K562 (cell line): ENCODE data around the gene ZNF548. TPM values are rescaled to one million over a fixed set of nuclear protein-coding genes. Genes with fewer than 3 reads are reported as not detected.
A peak's percentile ranks its signal among the peaks of the same experiment; 100 is the strongest.

ENCODE experiments used
- ATF7 ChIP-seq: fragments of 450-650 bp; IDR thresholded peaks from 2 replicates; pipeline ENCODE4 v1.7.1; 2014; ENCODE audit warnings: mild to moderate bottlenecking, moderate library complexity
- CBFA2T3 ChIP-seq: fragments of 450-650 bp; IDR thresholded peaks from 2 replicates; pipeline ENCODE4 v1.6.1; 2017
- GABPB2 ChIP-seq: fragments of 250-450 bp; sonication (Bioruptor Pico); conservative IDR thresholded peaks from 2 replicates; pipeline ENCODE4 v1.5.1; 2021; ENCODE audit warnings: mild to moderate bottlenecking
- KLF10 ChIP-seq: fragments of 250-450 bp; sonication (Bioruptor Pico); IDR thresholded peaks from 2 replicates; pipeline ENCODE4 v1.6.1; 2021; ENCODE audit warnings: matching md5 sums
- KLF6 ChIP-seq: fragments of 250-450 bp; sonication (Bioruptor Pico); IDR thresholded peaks from 2 replicates; pipeline ENCODE4 v1.4.0; 2020; ENCODE audit warnings: mild to moderate bottlenecking, moderate library complexity, borderline replicate concordance
- MCM2 ChIP-seq: fragments of 450-650 bp; IDR thresholded peaks from 2 replicates; pipeline ENCODE4 v1.6.1; 2017; ENCODE audit warnings: low read depth, mild to moderate bottlenecking
- MTA1 ChIP-seq: fragments of 450-650 bp; IDR thresholded peaks from 2 replicates; pipeline ENCODE4 v1.6.1; 2017; ENCODE audit warnings: borderline replicate concordance
- NFIX ChIP-seq: fragments of 250-450 bp; sonication (Bioruptor Pico); IDR thresholded peaks from 2 replicates; pipeline ENCODE4 v1.4.0; 2020; ENCODE audit warnings: low read depth, mild to moderate bottlenecking, moderate library complexity
- NUFIP1 ChIP-seq: fragments of 450-650 bp; IDR thresholded peaks from 2 replicates; pipeline ENCODE4 v1.6.1; 2018; ENCODE audit not compliant: partially characterized antibody
- PCBP2 ChIP-seq: fragments of 200-400 bp; formaldehyde crosslinking; IDR thresholded peaks from 2 replicates; pipeline ENCODE4 v1.6.1; 2018; ENCODE audit warnings: low read length, low read depth, mild to moderate bottlenecking, moderate library complexity; ENCODE audit not compliant: poor library complexity, severe bottlenecking
- SUPT5H ChIP-seq: fragments of 450-650 bp; IDR thresholded peaks from 2 replicates; pipeline ENCODE4 v1.6.1; 2016
- TFAM ChIP-seq: fragments of 250-450 bp; sonication (Bioruptor Pico); conservative IDR thresholded peaks from 2 replicates; pipeline ENCODE4 v1.5.0; 2021; ENCODE audit warnings: mild to moderate bottlenecking, moderate library complexity
- ZBTB17 ChIP-seq: fragments of 450-650 bp; formaldehyde crosslinking; IDR thresholded peaks from 2 replicates; pipeline ENCODE4 v1.4.0; 2020; ENCODE audit warnings: mild to moderate bottlenecking
- ZFX ChIP-seq: sonication (generic); formaldehyde crosslinking; IDR thresholded peaks from 2 replicates; pipeline ENCODE4 v1.8.0; 2022; ENCODE audit warnings: mild to moderate bottlenecking, missing genetic modification reagents, moderate library complexity
- ZNF124 ChIP-seq: sonication (generic); formaldehyde crosslinking; IDR thresholded peaks from 2 replicates; pipeline ENCODE4 v1.8.1; 2022; ENCODE audit warnings: missing genetic modification reagents
- ZNF696 ChIP-seq: fragments of 250-450 bp; sonication (Bioruptor Pico); conservative IDR thresholded peaks from 2 replicates; pipeline ENCODE4 v1.4.0; 2020; ENCODE audit warnings: mild to moderate bottlenecking, moderate library complexity
- polyA plus RNA-seq, 8 experiments: library from polyadenylated mRNA; depleted of rRNA in 4 of 8; stranded (reverse) in 5 of 8; unstranded in 3 of 8; fragments of >200 nt; fragmentation: Nextera tagmentation in 2 of 8; fragmentation: Illumina TruSeq in 1 of 8; extraction: Ambion mirVana in 2 of 8; extraction: Trizol in 1 of 8; gene quantifications; 2 replicates each; pipeline versions ENCODE4 v1.2.1 to v1.2.3, GENCODE V29; 2011 to 2014; ENCODE audit warnings: inconsistent platforms in 1 of 8, missing spikeins in 1 of 8
- total RNA-seq, 7 experiments: library from RNA; depleted of rRNA in 6 of 7; stranded (reverse); fragments of >200 nt in 6 of 7; fragmentation: Illumina TruSeq in 2 of 7; extraction: Trizol in 2 of 7; gene quantifications; 2 replicates each; pipeline versions ENCODE4 v1.2.1 to v1.2.3, GENCODE V29; 2011 to 2021; ENCODE audit warnings: low replicate concordance in 1 of 7
- TF ChIP-seq, protein P1 (sequence below), 2 experiments: fragments of 450-650 bp; formaldehyde crosslinking in 1 of 2; IDR thresholded peaks; 2 replicates each; pipeline versions ENCODE4 v1.4.0 to v1.6.1; 2014 to 2020; ENCODE audit warnings: mild to moderate bottlenecking in 2 of 2, borderline replicate concordance in 1 of 2, low read depth in 1 of 2
- TF ChIP-seq, protein P2 (sequence below): sonication (generic); formaldehyde crosslinking; IDR thresholded peaks from 2 replicates; pipeline ENCODE4 v1.8.0; 2022; ENCODE audit warnings: mild to moderate bottlenecking, missing genetic modification reagents

ZNF548 gene
- total and polyA plus RNA-seq, 9 of the 15 experiments (the other 6 are each of a cell fraction or from before 2014, with no cell fraction given) = 1.5 to 8.7 (median 4.5) TPM

DNA sequence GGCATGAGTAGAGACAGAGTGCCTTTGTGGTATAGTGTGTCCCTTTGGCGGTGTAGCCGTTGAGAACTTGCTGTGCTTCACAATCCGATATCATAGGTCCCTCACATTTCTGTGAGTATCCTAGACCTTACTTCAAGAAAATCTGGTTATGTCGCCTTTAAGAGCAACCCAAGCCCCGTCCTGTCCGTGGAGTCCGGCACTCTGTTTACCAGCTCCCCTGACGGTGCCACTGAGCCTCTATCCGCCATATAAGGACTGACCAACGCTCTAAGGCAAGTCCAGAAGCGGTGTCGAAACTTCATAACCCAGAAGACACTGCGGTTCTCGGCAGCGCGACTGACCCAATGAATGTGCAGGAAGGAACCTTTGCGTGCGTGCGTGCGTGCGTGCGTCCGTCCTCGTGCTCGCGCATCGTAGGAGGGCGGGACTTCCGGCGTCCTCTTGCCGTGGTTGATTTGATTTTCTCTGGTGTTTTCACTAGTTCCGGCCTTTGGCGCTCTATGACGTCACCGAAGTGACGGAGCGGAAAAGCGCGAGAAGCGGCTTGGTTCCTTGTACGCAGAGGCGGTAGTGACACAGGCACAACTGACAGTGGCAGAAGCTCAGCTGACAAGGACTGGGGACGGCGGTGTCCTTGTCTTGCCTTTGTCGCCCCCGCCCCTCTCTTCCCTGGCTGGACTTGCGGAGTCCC is 26.5 kb upstream of the ZNF548 start, which contains the start of the genes TRAPPC2B and ZNF547 (continued):
- TF ChIP-seq, protein P1, sequence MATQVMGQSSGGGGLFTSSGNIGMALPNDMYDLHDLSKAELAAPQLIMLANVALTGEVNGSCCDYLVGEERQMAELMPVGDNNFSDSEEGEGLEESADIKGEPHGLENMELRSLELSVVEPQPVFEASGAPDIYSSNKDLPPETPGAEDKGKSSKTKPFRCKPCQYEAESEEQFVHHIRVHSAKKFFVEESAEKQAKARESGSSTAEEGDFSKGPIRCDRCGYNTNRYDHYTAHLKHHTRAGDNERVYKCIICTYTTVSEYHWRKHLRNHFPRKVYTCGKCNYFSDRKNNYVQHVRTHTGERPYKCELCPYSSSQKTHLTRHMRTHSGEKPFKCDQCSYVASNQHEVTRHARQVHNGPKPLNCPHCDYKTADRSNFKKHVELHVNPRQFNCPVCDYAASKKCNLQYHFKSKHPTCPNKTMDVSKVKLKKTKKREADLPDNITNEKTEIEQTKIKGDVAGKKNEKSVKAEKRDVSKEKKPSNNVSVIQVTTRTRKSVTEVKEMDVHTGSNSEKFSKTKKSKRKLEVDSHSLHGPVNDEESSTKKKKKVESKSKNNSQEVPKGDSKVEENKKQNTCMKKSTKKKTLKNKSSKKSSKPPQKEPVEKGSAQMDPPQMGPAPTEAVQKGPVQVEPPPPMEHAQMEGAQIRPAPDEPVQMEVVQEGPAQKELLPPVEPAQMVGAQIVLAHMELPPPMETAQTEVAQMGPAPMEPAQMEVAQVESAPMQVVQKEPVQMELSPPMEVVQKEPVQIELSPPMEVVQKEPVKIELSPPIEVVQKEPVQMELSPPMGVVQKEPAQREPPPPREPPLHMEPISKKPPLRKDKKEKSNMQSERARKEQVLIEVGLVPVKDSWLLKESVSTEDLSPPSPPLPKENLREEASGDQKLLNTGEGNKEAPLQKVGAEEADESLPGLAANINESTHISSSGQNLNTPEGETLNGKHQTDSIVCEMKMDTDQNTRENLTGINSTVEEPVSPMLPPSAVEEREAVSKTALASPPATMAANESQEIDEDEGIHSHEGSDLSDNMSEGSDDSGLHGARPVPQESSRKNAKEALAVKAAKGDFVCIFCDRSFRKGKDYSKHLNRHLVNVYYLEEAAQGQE (IDR thresholded peaks at IDR 0.05; ENCODE audit: borderline replicate concordance) = no peak
- TF ChIP-seq, protein P1 (CRISPR knock-in tag; IDR thresholded peaks at IDR 0.05; ENCODE audit: low read depth) = no peak
- TF ChIP-seq PCBP2 = no peak
- no peak for TF ChIP-seq NFIX (CRISPR knock-in tag)
- peak; percentile 98 for TF ChIP-seq ATF7
- TF ChIP-seq MCM2 = no peak
- TF ChIP-seq, protein P2, sequence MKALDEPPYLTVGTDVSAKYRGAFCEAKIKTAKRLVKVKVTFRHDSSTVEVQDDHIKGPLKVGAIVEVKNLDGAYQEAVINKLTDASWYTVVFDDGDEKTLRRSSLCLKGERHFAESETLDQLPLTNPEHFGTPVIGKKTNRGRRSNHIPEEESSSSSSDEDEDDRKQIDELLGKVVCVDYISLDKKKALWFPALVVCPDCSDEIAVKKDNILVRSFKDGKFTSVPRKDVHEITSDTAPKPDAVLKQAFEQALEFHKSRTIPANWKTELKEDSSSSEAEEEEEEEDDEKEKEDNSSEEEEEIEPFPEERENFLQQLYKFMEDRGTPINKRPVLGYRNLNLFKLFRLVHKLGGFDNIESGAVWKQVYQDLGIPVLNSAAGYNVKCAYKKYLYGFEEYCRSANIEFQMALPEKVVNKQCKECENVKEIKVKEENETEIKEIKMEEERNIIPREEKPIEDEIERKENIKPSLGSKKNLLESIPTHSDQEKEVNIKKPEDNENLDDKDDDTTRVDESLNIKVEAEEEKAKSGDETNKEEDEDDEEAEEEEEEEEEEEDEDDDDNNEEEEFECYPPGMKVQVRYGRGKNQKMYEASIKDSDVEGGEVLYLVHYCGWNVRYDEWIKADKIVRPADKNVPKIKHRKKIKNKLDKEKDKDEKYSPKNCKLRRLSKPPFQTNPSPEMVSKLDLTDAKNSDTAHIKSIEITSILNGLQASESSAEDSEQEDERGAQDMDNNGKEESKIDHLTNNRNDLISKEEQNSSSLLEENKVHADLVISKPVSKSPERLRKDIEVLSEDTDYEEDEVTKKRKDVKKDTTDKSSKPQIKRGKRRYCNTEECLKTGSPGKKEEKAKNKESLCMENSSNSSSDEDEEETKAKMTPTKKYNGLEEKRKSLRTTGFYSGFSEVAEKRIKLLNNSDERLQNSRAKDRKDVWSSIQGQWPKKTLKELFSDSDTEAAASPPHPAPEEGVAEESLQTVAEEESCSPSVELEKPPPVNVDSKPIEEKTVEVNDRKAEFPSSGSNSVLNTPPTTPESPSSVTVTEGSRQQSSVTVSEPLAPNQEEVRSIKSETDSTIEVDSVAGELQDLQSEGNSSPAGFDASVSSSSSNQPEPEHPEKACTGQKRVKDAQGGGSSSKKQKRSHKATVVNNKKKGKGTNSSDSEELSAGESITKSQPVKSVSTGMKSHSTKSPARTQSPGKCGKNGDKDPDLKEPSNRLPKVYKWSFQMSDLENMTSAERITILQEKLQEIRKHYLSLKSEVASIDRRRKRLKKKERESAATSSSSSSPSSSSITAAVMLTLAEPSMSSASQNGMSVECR (CRISPR knock-in tag) = no peak
- TF ChIP-seq KLF6 (CRISPR knock-in tag) = no peak
- peak; percentile 71 for TF ChIP-seq MTA1
- TF ChIP-seq KLF10 (CRISPR knock-in tag) = no peak
- TF ChIP-seq ZNF124 (CRISPR knock-in tag) = no peak
- no peak for TF ChIP-seq ZBTB17 (CRISPR knock-in tag)
- 0 out of 2 replicates have a peak, but pooled peaks have one; percentile 54 for TF ChIP-seq SUPT5H
- TF ChIP-seq ZFX (CRISPR knock-in tag) = no peak
- no peak for TF ChIP-seq CBFA2T3
- no peak for TF ChIP-seq ZNF696 (CRISPR knock-in tag)
- TF ChIP-seq GABPB2 (CRISPR knock-in tag) = no peak
- TF ChIP-seq TFAM (CRISPR knock-in tag) = no peak
- TF ChIP-seq NUFIP1 = no peak
